ENCODE data around the gene CBX1. TPM values are rescaled to one million over a fixed set of nuclear protein-coding genes. Genes with fewer than 3 reads are reported as not detected.

CBX1 gene
- total RNA-seq, 4 donors from 2014 or later: 24.0 to 59.0 (median 28.9) TPM

DNA sequence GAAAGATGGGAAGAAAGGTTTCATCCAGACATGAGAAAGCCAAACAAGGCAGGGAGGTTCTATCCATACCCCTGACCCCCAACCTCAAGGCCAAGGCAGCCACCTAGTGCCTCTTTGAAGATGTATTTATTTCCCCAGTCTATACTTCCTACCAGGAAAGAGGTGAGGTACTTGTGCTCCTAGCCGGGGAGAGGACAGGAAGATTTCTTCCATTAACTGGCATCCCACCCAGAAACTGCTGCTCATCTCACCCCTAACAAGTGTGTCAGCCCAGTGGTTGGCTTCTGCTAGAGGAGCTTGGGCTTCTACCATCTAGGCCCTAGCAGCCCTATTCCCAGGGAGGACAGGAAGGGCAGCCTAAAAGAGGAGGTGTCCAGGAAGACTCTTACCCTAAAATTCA lies 72.5 kb downstream of the CBX1 start:
- peaks cover 0 to 17% (median 0%) of the 10 kb centered on the region in 3 donors for H3K36me3 ChIP-seq
- peaks cover 7 to 42% (median 27%) of the 10 kb centered on the region in 4 donors for H3K4me1 ChIP-seq
- no peak for TF ChIP-seq EP300 (IDR thresholded peaks at IDR 0.05)
- no peaks in the 10 kb centered on the region for H3K9me3 ChIP-seq
- no peak overlapping the region for H3K4me3 ChIP-seq
- WGBS, 2 donors: 87 to 100% methylated on average over 1 of the region's 1 CpG
- H3K27me3 ChIP-seq: no peaks in the 10 kb centered on the region
- no peak for DNase-seq (ENCODE audit: low spot score in 2 of 2)
- no peak overlapping the region for H3K27ac ChIP-seq

DNA sequence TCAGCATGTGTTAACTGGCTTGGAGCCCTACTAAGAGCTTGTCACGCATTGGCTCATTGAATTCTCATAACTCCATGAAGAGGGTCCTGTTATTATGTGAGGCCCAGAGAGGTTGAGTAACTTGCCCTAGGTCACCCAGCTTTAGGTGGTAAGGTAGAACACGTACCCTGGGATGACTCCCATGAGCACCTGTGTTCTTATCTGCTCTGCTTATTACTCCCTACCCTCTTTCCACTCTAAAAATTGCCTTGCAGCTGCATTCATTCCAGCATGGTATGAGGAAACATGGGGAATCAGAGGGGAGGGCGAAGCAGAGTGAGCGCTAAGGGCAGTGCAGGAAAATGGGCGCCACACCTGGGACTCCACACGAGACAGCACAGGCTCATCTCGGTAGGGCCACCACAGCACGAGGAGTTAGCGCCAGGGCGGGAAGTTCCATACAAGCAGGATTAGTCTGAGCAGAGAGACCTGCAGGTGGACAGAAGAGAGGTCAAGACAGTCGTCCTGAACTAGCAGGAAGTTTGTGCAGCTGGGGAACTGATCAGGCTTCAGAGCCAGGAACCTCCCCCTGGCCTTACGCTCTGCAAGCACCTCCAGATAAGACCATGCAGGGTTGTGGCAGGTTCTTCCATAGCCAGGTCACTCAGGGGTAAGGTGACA lies 73.8 kb downstream of the CBX1 start:
- Histone ChIP-seq H3K27me3 (no peaks in the 10 kb centered on the region), H3K9me3 (no peaks in the 10 kb centered on the region), H3K4me1 (peaks cover 7 to 54% (median 34%) of the 10 kb centered on the region in 4 donors), H3K27ac (peak overlapping the region in 3 of 4 donors; percentile 66 to 93 (median 81)), H3K36me3 (peaks cover 0 to 6% (median 0%) of the 10 kb centered on the region in 3 donors), H3K4me3 (no peak overlapping the region)
- WGBS, 2 donors: 72 to 77% methylated on average over 12 of the region's 12 CpGs
- TF ChIP-seq EP300 (IDR thresholded peaks at IDR 0.05) (no peak), POLR2A (IDR thresholded peaks at IDR 0.05) (no peak)
- TF ChIP-seq, protein P1, sequence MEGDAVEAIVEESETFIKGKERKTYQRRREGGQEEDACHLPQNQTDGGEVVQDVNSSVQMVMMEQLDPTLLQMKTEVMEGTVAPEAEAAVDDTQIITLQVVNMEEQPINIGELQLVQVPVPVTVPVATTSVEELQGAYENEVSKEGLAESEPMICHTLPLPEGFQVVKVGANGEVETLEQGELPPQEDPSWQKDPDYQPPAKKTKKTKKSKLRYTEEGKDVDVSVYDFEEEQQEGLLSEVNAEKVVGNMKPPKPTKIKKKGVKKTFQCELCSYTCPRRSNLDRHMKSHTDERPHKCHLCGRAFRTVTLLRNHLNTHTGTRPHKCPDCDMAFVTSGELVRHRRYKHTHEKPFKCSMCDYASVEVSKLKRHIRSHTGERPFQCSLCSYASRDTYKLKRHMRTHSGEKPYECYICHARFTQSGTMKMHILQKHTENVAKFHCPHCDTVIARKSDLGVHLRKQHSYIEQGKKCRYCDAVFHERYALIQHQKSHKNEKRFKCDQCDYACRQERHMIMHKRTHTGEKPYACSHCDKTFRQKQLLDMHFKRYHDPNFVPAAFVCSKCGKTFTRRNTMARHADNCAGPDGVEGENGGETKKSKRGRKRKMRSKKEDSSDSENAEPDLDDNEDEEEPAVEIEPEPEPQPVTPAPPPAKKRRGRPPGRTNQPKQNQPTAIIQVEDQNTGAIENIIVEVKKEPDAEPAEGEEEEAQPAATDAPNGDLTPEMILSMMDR (IDR thresholded peaks at IDR 0.05): no peak
- no peak for DNase-seq (ENCODE audit: low spot score in 2 of 2)

DNA sequence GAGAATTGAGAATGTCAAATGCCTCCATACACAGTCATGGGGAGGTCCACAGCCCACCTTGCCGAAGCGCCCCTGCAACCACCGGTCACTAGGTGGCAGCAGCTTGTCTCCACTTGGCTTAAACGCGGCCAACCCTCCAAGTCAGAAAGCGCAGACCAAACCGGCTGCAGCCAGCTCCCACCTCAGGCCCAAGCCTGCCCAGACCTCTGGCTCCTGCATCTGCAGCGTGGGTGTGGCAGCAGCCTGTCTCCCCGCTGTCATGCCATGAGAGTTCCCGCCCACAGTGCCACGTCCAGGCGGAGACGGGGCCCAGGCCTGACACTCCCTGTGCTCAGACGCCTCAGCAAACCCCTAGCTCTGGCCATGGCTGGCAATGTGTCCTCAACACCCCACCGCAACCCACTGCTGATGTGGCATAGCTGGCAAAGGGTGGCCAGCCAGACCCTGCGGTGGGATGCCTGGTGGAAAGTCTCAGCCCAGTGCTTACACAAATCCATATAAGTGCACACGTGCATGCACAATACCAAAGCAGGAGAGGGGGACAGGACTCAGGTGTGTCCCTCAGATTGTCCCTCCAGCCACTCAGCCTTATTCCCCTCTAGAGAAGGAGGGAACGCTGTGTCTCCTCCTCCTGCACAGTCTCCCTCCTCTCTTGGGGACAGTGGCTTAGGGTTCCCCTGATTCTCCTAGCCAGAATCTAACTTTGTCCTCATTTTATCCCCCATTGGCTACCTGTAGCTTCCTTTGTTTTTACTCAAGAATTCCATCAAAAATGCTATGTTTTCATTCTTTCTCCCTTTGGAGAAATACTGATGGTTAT lies 74.6 kb downstream of the CBX1 start:
- WGBS, 2 donors: 12 to 14% methylated on average over 10 to 17 of the region's 18 CpGs
- DNase-seq (ENCODE audit: low spot score in 2 of 2): peak; percentile 78 to 83
- TF ChIP-seq EP300 (IDR thresholded peaks at IDR 0.05): peak in 1 of 2 donors; percentile 69
- TF ChIP-seq POLR2A (IDR thresholded peaks at IDR 0.05): peak in 1 of 2 donors; percentile 21
- TF ChIP-seq, protein P1 (IDR thresholded peaks at IDR 0.05): peak; percentile 86 to 96 (median 94)
- Histone ChIP-seq H3K36me3 (peaks cover 0 to 3% (median 0%) of the 10 kb centered on the region in 3 donors), H3K4me1 (peaks cover 7 to 54% (median 34%) of the 10 kb centered on the region in 4 donors), H3K4me3 (no peak overlapping the region), H3K9me3 (no peaks in the 10 kb centered on the region), H3K27me3 (no peaks in the 10 kb centered on the region), H3K27ac (peak overlapping the region; percentile 52 to 93 (median 74))

DNA sequence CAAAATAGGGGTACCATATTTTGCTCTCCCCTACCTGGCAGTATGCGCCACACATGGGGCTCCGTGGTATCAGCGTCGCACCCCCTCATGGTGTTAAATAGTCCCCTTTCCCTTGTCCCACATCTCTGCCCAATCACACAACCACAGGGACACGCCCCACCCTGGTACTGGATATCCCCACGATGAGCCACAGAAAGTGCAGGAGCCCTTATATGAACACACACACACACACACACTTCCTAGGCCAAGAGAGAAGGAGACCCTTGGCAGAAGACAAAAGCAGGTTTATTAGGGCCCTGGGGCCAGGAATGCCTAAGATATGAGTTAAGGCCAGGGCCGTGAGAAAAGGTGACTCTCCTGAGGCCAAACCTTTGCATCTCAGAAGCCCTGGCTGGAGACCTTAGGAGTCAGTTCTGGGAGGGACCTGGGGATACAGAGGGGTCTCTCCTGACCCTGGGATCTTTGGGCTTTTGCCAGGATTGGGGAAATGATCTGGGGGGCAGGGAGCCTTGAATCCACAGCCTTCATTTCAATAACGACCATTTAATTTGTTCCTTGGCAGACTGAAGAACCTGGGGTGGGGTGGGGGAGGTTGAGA lies 75.3 kb downstream of the CBX1 start:
- H3K27me3 ChIP-seq: no peaks in the 10 kb centered on the region
- H3K4me1 ChIP-seq: peaks cover 7 to 54% (median 34%) of the 10 kb centered on the region in 4 donors
- H3K27ac ChIP-seq: peak overlapping the region; percentile 66 to 93 (median 80)
- H3K4me3 ChIP-seq: peak overlapping the region; percentile 22 to 57 (median 43)
- 15 to 33% methylated on average over 8 of the region's 8 CpGs for WGBS, 2 donors
- TF ChIP-seq POLR2A (IDR thresholded peaks at IDR 0.05): no peak
- TF ChIP-seq, protein P1 (IDR thresholded peaks at IDR 0.05): no peak
- TF ChIP-seq EP300 (IDR thresholded peaks at IDR 0.05): no peak
- no peak for DNase-seq (ENCODE audit: low spot score in 2 of 2)
- no peaks in the 10 kb centered on the region for H3K36me3 ChIP-seq
- no peaks in the 10 kb centered on the region for H3K9me3 ChIP-seq

DNA sequence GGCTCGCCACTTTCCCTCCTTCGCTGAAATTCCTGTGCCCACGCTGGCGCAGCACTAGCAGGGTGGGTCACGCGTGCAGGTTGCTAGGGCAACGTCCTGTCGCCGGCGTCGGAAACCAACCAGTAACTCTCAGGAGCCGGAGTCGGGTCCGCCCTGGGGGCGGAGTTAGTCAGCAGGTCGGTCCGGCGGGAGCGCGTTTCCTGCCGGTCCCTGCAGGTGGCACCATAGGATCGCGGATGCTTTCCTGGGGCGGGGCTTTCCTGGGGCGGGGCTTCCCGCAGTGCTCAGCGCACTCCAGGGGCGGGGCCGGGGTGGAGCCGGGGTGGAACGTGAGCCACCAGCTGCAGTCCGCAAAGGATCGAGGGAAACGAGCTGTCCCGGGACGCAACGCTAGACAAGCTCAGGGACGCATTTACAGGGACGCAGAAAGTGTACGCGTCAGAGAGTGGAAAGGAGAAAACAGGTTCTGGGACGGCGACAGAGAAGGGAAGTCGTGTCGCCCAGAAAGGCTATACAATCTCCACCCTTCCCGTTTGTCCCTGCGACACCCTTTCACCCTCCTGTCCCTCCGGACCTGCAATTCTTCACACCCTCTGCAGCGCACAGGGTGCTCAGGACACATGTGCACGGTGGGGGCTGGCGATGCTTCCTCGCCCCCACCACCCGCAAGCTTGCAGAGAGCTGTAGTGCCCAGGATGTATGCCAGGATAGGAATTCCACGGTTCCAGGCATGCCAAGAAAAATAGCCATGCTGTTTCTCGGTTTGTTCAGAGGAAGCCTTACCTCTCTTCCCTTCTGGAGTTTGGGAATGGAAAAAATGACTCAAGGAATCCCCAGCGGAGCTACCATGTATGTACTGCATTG lies 76.0 kb downstream of the CBX1 start:
- Histone ChIP-seq H3K27me3 (no peaks in the 10 kb centered on the region), H3K4me1 (peaks cover 7 to 47% (median 34%) of the 10 kb centered on the region in 4 donors), H3K27ac (peak overlapping the region; percentile 78 to 95 (median 92)), H3K4me3 (peak overlapping the region; percentile 38 to 58 (median 56)), H3K9me3 (no peaks in the 10 kb centered on the region), H3K36me3 (no peaks in the 10 kb centered on the region)
- 1% methylated on average over 45 to 53 of the region's 56 CpGs for WGBS, 2 donors
- TF ChIP-seq, protein P1 (IDR thresholded peaks at IDR 0.05): peak; percentile 87 to 98 (median 91)
- TF ChIP-seq EP300 (IDR thresholded peaks at IDR 0.05) (peak in 1 of 2 donors; percentile 84), POLR2A (IDR thresholded peaks at IDR 0.05) (peak in 1 of 2 donors; percentile 55)
- DNase-seq (ENCODE audit: low spot score in 2 of 2): peak; percentile 95 to 97
